Measurements from ENCODE around the gene SSNA1. TPM values are rescaled to one million over a fixed set of nuclear protein-coding genes. Genes with fewer than 3 reads are reported as not detected.
"Not testable (repeated sequence)": the region's sequence is repeated elsewhere in the genome, so short reads cannot be mapped to it uniquely, and the experiment has no call there.

Gene SSNA1
- total and polyA plus RNA-seq, 2 experiments from 2014 or later = 82.2 to 128 TPM

GRCh38 chr9:137237759-137238726 lies 49.6 kb downstream of the SSNA1 start:
- no peak for DNase-seq (ENCODE audit: low spot score)
- no peak overlapping the region for H3K27ac ChIP-seq

GRCh38 chr9:137239541-137240200 lies 51.2 kb downstream of the SSNA1 start:
- DNase-seq (ENCODE audit: low spot score); H3K36me3 ChIP-seq (replicated peaks; ENCODE audit: insufficient read depth, low read depth); H3K9me2 ChIP-seq (replicated peaks; ENCODE audit: insufficient read depth); H3K9me3 ChIP-seq (ENCODE audit: low read depth); H3K27me3 ChIP-seq: not testable (repeated sequence)
- peak overlapping the region; percentile 82 for H3K4me2 ChIP-seq
- peaks cover 61% of the 10 kb centered on the region for H3K79me2 ChIP-seq
- WGBS (ENCODE audit: low lambda C conversion rate, missing lambda C conversion rate) = 49% methylated on average over 27 of the region's 27 CpGs
- H3K4me3 ChIP-seq = peak overlapping the region; percentile 82
- H2AFZ ChIP-seq = peak overlapping the region; percentile 33
- H4K20me1 ChIP-seq (ENCODE audit: insufficient read depth, poor library complexity, severe bottlenecking) = peaks cover 24% of the 10 kb centered on the region
- H3K4me1 ChIP-seq (ENCODE audit: insufficient read depth) = peaks cover 34% of the 10 kb centered on the region
- H3K27ac ChIP-seq = peak overlapping the region; percentile 94

More at GRCh38 chr9:137237759-137238726, 49.6 kb downstream of the SSNA1 start:
- Histone ChIP-seq H3K27me3 (no peaks in the 10 kb centered on the region), H3K4me2 (peak overlapping the region; percentile 82), H3K4me1 (ENCODE audit: insufficient read depth) (peaks cover 34% of the 10 kb centered on the region), H2AFZ (no peak overlapping the region), H3K4me3 (no peak overlapping the region), H3K79me2 (peaks cover 48% of the 10 kb centered on the region), H4K20me1 (ENCODE audit: insufficient read depth, poor library complexity, severe bottlenecking) (peaks cover 15% of the 10 kb centered on the region), H3K9me2 (replicated peaks; ENCODE audit: insufficient read depth) (no peaks in the 10 kb centered on the region), H3K9me3 (ENCODE audit: low read depth) (no peaks in the 10 kb centered on the region), H3K36me3 (replicated peaks; ENCODE audit: insufficient read depth, low read depth) (no peaks in the 10 kb centered on the region)
- no peak for TF ChIP-seq CTCF (IDR thresholded peaks at IDR 0.05; ENCODE audit: poor library complexity)
- TF ChIP-seq EZH2 (IDR thresholded peaks at IDR 0.05; ENCODE audit: borderline replicate concordance) = no peak
- TF ChIP-seq EZH2phosphoT487 (IDR thresholded peaks at IDR 0.05; ENCODE audit: low read depth, severe bottlenecking, unreplicated experiment) = no peak
- 85% methylated on average over 12 of the region's 13 CpGs for WGBS (ENCODE audit: low lambda C conversion rate, missing lambda C conversion rate)

Small RNA genes lying within 50 kb of the gene (microRNA-seq; reads per million reads assigned to microRNA genes)
- gene MIR3621 = not detected

Small RNA genes lying within 50 kb of the gene (small RNA-seq; reads per million reads assigned to genes)
- not detected for gene MIR3621

Other genes with a start within 250 kb of the SSNA1 start
Only the 30 nearest of the 33 such genes appear.
- gene PTGDS, start 211.2 kb upstream of the SSNA1 start, total RNA-seq = 56.0 and 56.4 TPM in 2 replicates
- 290 and 383 TPM in 2 replicates for gene PTGDS, start 211.2 kb upstream of the SSNA1 start, polyA plus RNA-seq
- 0.04 and 0.13 TPM in 2 replicates for gene LCNL1, start 205.7 kb upstream of the SSNA1 start, total RNA-seq
- gene LCNL1, start 205.7 kb upstream of the SSNA1 start, polyA plus RNA-seq = 0.47 and 2.2 TPM in 2 replicates
- 35.1 and 39.5 TPM in 2 replicates for gene PAXX, start 196.3 kb upstream of the SSNA1 start, total RNA-seq
- 89.5 and 97.5 TPM in 2 replicates for gene PAXX, start 196.3 kb upstream of the SSNA1 start, polyA plus RNA-seq
- 6.6 and 9.9 TPM in 2 replicates for gene CLIC3, start 192.1 kb upstream of the SSNA1 start, total RNA-seq
- gene CLIC3, start 192.1 kb upstream of the SSNA1 start, polyA plus RNA-seq = 45.0 and 63.5 TPM in 2 replicates
- 12.7 and 14.6 TPM in 2 replicates for gene ABCA2, start 160.4 kb upstream of the SSNA1 start, total RNA-seq
- 15.6 and 21.8 TPM in 2 replicates for gene ABCA2, start 160.4 kb upstream of the SSNA1 start, polyA plus RNA-seq
- gene FUT7, start 156.6 kb upstream of the SSNA1 start, total RNA-seq = not detected in 2 replicates
- gene FUT7, start 156.6 kb upstream of the SSNA1 start, polyA plus RNA-seq = 0.06 TPM in 1 of 2 replicates, not detected in the other
- 12.3 and 12.7 TPM in 2 replicates for gene NPDC1, start 142.5 kb upstream of the SSNA1 start, total RNA-seq
- 69.8 and 72.7 TPM in 2 replicates for gene NPDC1, start 142.5 kb upstream of the SSNA1 start, polyA plus RNA-seq
- 1.8 and 2.3 TPM in 2 replicates for gene ENTPD2, start 134.6 kb upstream of the SSNA1 start, total RNA-seq
- gene ENTPD2, start 134.6 kb upstream of the SSNA1 start, polyA plus RNA-seq = 1.1 and 3.2 TPM in 2 replicates
- 4.6 and 7.5 TPM in 2 replicates for gene SAPCD2, start 118.1 kb upstream of the SSNA1 start, total RNA-seq
- gene SAPCD2, start 118.1 kb upstream of the SSNA1 start, polyA plus RNA-seq = 4.8 and 5.6 TPM in 2 replicates
- gene UAP1L1, start 111.2 kb upstream of the SSNA1 start, total RNA-seq = 11.2 and 15.6 TPM in 2 replicates
- 39.1 and 40.1 TPM in 2 replicates for gene UAP1L1, start 111.2 kb upstream of the SSNA1 start, polyA plus RNA-seq
- gene MAN1B1, start 101.7 kb upstream of the SSNA1 start, total RNA-seq = 54.6 and 60.8 TPM in 2 replicates
- gene MAN1B1, start 101.7 kb upstream of the SSNA1 start, polyA plus RNA-seq = 94.2 and 101 TPM in 2 replicates
- 206 and 207 TPM in 2 replicates for gene DPP7, start 73.9 kb upstream of the SSNA1 start, total RNA-seq
- 544 and 678 TPM in 2 replicates for gene DPP7, start 73.9 kb upstream of the SSNA1 start, polyA plus RNA-seq
- not detected in 2 replicates for gene GRIN1, start 49.5 kb upstream of the SSNA1 start, total RNA-seq
- not detected in 2 replicates for gene GRIN1, start 49.5 kb upstream of the SSNA1 start, polyA plus RNA-seq
- gene LRRC26, start 18.6 kb upstream of the SSNA1 start, total RNA-seq = 0.73 and 1.1 TPM in 2 replicates
- 0.89 and 2.6 TPM in 2 replicates for gene LRRC26, start 18.6 kb upstream of the SSNA1 start, polyA plus RNA-seq
- not detected in 2 replicates for gene TMEM210, start 16.6 kb upstream of the SSNA1 start, total RNA-seq
- gene TMEM210, start 16.6 kb upstream of the SSNA1 start, polyA plus RNA-seq = not detected in 2 replicates
- gene ANAPC2, start 116 bp upstream of the SSNA1 start, total RNA-seq = 21.3 and 26.2 TPM in 2 replicates
- gene ANAPC2, start 116 bp upstream of the SSNA1 start, polyA plus RNA-seq = 12.2 and 16.2 TPM in 2 replicates
- 27.6 and 34.4 TPM in 2 replicates for gene TPRN, start 12.1 kb downstream of the SSNA1 start, total RNA-seq
- gene TPRN, start 12.1 kb downstream of the SSNA1 start, polyA plus RNA-seq = 82.3 and 104 TPM in 2 replicates
- 37.6 and 43.5 TPM in 2 replicates for gene TMEM203, start 17.0 kb downstream of the SSNA1 start, total RNA-seq
- gene TMEM203, start 17.0 kb downstream of the SSNA1 start, polyA plus RNA-seq = 48.3 and 60.7 TPM in 2 replicates
- gene NDOR1, start 17.0 kb downstream of the SSNA1 start, total RNA-seq = 4.4 and 7.8 TPM in 2 replicates
- gene NDOR1, start 17.0 kb downstream of the SSNA1 start, polyA plus RNA-seq = 12.3 and 17.6 TPM in 2 replicates
- 1.6 and 2.3 TPM in 2 replicates for gene RNF208, start 33.6 kb downstream of the SSNA1 start, total RNA-seq
- gene RNF208, start 33.6 kb downstream of the SSNA1 start, polyA plus RNA-seq = 3.3 and 6.6 TPM in 2 replicates
- 1.4 and 2.4 TPM in 2 replicates for gene CYSRT1, start 36.5 kb downstream of the SSNA1 start, total RNA-seq
- gene CYSRT1, start 36.5 kb downstream of the SSNA1 start, polyA plus RNA-seq = 2.1 and 4.3 TPM in 2 replicates
- gene RNF224, start 38.8 kb downstream of the SSNA1 start, total RNA-seq = 0.68 and 1.4 TPM in 2 replicates
- 0.88 and 1.1 TPM in 2 replicates for gene RNF224, start 38.8 kb downstream of the SSNA1 start, polyA plus RNA-seq
- gene SLC34A3, start 42.2 kb downstream of the SSNA1 start, total RNA-seq = 1.8 and 2.7 TPM in 2 replicates
- gene SLC34A3, start 42.2 kb downstream of the SSNA1 start, polyA plus RNA-seq = 2.1 and 4.7 TPM in 2 replicates
- gene TUBB4B, start 52.6 kb downstream of the SSNA1 start, total RNA-seq = 309 and 313 TPM in 2 replicates
- gene TUBB4B, start 52.6 kb downstream of the SSNA1 start, polyA plus RNA-seq = 388 and 446 TPM in 2 replicates
- not detected in 2 replicates for gene STPG3, start 62.6 kb downstream of the SSNA1 start, total RNA-seq
- 1.5 and 2.5 TPM in 2 replicates for gene STPG3, start 62.6 kb downstream of the SSNA1 start, polyA plus RNA-seq
- 36.4 and 41.4 TPM in 2 replicates for gene NELFB, start 66.7 kb downstream of the SSNA1 start, total RNA-seq
- gene NELFB, start 66.7 kb downstream of the SSNA1 start, polyA plus RNA-seq = 61.1 and 63.5 TPM in 2 replicates
- 13.7 and 14.4 TPM in 2 replicates for gene TOR4A, start 89.0 kb downstream of the SSNA1 start, total RNA-seq
- gene TOR4A, start 89.0 kb downstream of the SSNA1 start, polyA plus RNA-seq = 8.0 and 10.1 TPM in 2 replicates
- 5.3 and 8.2 TPM in 2 replicates for gene NRARP, start 113.6 kb downstream of the SSNA1 start, total RNA-seq
- 13.1 and 18.7 TPM in 2 replicates for gene NRARP, start 113.6 kb downstream of the SSNA1 start, polyA plus RNA-seq
- 7.3 and 11.8 TPM in 2 replicates for gene EXD3, start 234.5 kb downstream of the SSNA1 start, total RNA-seq
- 21.6 and 24.9 TPM in 2 replicates for gene EXD3, start 234.5 kb downstream of the SSNA1 start, polyA plus RNA-seq
- gene NOXA1, start 234.7 kb downstream of the SSNA1 start, total RNA-seq = 7.2 and 8.2 TPM in 2 replicates
- gene NOXA1, start 234.7 kb downstream of the SSNA1 start, polyA plus RNA-seq = 12.5 and 13.9 TPM in 2 replicates

All from hepatocyte (in vitro differentiated cells).